ENCODE results near the gene ANK2. TPM values are rescaled to one million over a fixed set of nuclear protein-coding genes. Genes with fewer than 3 reads are reported as not detected.

The ANK2 gene
- total RNA-seq, 1 donor from 2014 or later = 58.3 TPM

- H3K36me3 Mint-ChIP-seq (ENCODE audit: low read depth) = peaks cover 10% of the 10 kb centered on the region
- no peak overlapping the region for H3K27ac Mint-ChIP-seq (ENCODE audit: unreplicated experiment)
- H3K4me1 Mint-ChIP-seq = no peaks in the 10 kb centered on the region
- no peak overlapping the region for H3K4me3 Mint-ChIP-seq
- H3K9me3 Mint-ChIP-seq = no peaks in the 10 kb centered on the region
- TF ChIP-seq, protein P1, sequence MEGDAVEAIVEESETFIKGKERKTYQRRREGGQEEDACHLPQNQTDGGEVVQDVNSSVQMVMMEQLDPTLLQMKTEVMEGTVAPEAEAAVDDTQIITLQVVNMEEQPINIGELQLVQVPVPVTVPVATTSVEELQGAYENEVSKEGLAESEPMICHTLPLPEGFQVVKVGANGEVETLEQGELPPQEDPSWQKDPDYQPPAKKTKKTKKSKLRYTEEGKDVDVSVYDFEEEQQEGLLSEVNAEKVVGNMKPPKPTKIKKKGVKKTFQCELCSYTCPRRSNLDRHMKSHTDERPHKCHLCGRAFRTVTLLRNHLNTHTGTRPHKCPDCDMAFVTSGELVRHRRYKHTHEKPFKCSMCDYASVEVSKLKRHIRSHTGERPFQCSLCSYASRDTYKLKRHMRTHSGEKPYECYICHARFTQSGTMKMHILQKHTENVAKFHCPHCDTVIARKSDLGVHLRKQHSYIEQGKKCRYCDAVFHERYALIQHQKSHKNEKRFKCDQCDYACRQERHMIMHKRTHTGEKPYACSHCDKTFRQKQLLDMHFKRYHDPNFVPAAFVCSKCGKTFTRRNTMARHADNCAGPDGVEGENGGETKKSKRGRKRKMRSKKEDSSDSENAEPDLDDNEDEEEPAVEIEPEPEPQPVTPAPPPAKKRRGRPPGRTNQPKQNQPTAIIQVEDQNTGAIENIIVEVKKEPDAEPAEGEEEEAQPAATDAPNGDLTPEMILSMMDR (conservative IDR thresholded peaks at IDR 0.05) = no peak
- H3K27me3 Mint-ChIP-seq (ENCODE audit: low read depth) = no peaks in the 10 kb centered on the region
- no peak for DNase-seq (ENCODE audit: low read depth, low spot score)
Measured at GRCh38 chr4:113384600-113384999, 335.1 kb downstream of the ANK2 start.

GRCh38 chr4:113385281-113385899, 335.9 kb downstream of the ANK2 start:
- peaks cover 10% of the 10 kb centered on the region for H3K36me3 Mint-ChIP-seq (ENCODE audit: low read depth)
- DNase-seq (ENCODE audit: low read depth, low spot score) = no peak
- TF ChIP-seq, protein P1 (conservative IDR thresholded peaks at IDR 0.05) = no peak

DNA sequence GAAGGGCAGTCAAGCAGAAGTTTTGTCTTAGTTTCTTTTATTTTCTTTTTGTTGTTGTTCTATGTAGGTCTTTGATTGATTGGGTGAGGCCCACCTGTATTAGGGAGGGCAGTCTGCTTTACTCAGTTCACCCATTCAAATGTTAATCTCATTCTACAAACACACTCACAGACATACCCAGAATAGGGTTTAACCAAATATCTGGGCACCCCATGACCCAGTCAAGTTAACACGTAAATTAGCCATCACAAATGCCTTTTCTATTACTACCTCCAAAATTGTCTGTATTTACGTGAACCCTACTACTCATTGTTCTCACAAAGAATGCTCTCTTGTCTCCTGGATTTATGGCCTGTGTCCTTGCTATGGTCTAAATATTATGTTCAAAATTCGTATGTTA, 339.7 kb downstream of the ANK2 start:
- no peaks in the 10 kb centered on the region for H3K27me3 Mint-ChIP-seq (ENCODE audit: low read depth)
- TF ChIP-seq, protein P1 (conservative IDR thresholded peaks at IDR 0.05) = no peak
- H3K4me3 Mint-ChIP-seq = no peak overlapping the region
- peaks cover 4% of the 10 kb centered on the region for H3K36me3 Mint-ChIP-seq (ENCODE audit: low read depth)
- H3K9me3 Mint-ChIP-seq = no peaks in the 10 kb centered on the region
- H3K4me1 Mint-ChIP-seq = no peaks in the 10 kb centered on the region
- no peak for DNase-seq (ENCODE audit: low read depth, low spot score)
- H3K27ac Mint-ChIP-seq (ENCODE audit: unreplicated experiment) = no peak overlapping the region

More at GRCh38 chr4:113385281-113385899, 335.9 kb downstream of the ANK2 start:
- no peak overlapping the region for H3K27ac Mint-ChIP-seq (ENCODE audit: unreplicated experiment)
- no peaks in the 10 kb centered on the region for H3K4me1 Mint-ChIP-seq
- no peaks in the 10 kb centered on the region for H3K9me3 Mint-ChIP-seq
- H3K27me3 Mint-ChIP-seq (ENCODE audit: low read depth) = no peaks in the 10 kb centered on the region
- H3K4me3 Mint-ChIP-seq = no peak overlapping the region

DNA sequence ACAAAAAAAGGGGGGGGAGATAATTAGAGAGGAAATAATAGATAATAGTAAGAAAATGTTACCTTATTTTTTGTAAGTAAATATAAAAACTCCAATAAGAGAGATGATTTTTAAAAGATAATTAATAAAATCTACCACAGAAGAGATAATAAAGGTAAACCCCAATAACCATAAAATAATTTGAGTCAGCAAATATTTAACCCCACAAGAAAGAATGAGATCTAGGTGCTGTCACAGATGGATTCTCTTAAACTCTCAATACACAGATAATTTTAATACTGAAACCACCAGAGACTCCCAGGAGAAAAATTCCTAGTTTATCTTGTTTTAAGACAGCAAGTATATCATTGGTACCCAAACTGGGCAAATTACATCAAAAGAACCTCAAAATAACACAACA, 341.4 kb downstream of the ANK2 start:
- H3K27ac Mint-ChIP-seq (ENCODE audit: unreplicated experiment) = no peak overlapping the region
- H3K4me3 Mint-ChIP-seq = no peak overlapping the region
- H3K27me3 Mint-ChIP-seq (ENCODE audit: low read depth) = no peaks in the 10 kb centered on the region
- DNase-seq (ENCODE audit: low read depth, low spot score) = no peak
- TF ChIP-seq, protein P1 (conservative IDR thresholded peaks at IDR 0.05) = no peak
- H3K9me3 Mint-ChIP-seq = no peaks in the 10 kb centered on the region
- peaks cover 3% of the 10 kb centered on the region for H3K4me1 Mint-ChIP-seq
- no peaks in the 10 kb centered on the region for H3K36me3 Mint-ChIP-seq (ENCODE audit: low read depth)

GRCh38 chr4:113394108-113394729, 344.8 kb downstream of the ANK2 start:
- H3K4me1 Mint-ChIP-seq = peaks cover 3% of the 10 kb centered on the region
- no peak overlapping the region for H3K4me3 Mint-ChIP-seq
- TF ChIP-seq, protein P1 (conservative IDR thresholded peaks at IDR 0.05) = no peak
- no peak overlapping the region for H3K27ac Mint-ChIP-seq (ENCODE audit: unreplicated experiment)
- no peaks in the 10 kb centered on the region for H3K36me3 Mint-ChIP-seq (ENCODE audit: low read depth)
- DNase-seq (ENCODE audit: low read depth, low spot score) = no peak
- H3K9me3 Mint-ChIP-seq = no peaks in the 10 kb centered on the region
- H3K27me3 Mint-ChIP-seq (ENCODE audit: low read depth) = no peaks in the 10 kb centered on the region
